ENCODE results near the gene MRPS18B. TPM values are rescaled to one million over a fixed set of nuclear protein-coding genes. Genes with fewer than 3 reads are reported as not detected.

Gene MRPS18B
- total and polyA plus RNA-seq, 2 of the 4 experiments (the other 2 are of a cell fraction), result 51.2 to 82.3 TPM

- ChIA-PET POLR2A (ENCODE audit: unreplicated experiment) (interaction anchor here (0.6 kb wide), 1 partner anchor 10 kb away, joined by 3 read pairs; no protein-coding TSS in a partner anchor), CTCF (no interaction called here)
- DNase-seq (no peak), ATAC-seq (ENCODE audit: low read depth) (no peak)
- no peak overlapping the region for H3K9ac ChIP-seq (ENCODE audit: low read depth, low read length)
- H2BK15ac ChIP-seq (ENCODE audit: low read depth, low read length), result no peak overlapping the region
- H4K91ac ChIP-seq (ENCODE audit: insufficient read depth, low read depth, low read length), result no peak overlapping the region
- in situ Hi-C loops (cut with MboI; ENCODE audit: low sequenced_read_pairs) (no loop called here), intact Hi-C loops (cut with micrococcal nuclease) (no loop called here), dilution Hi-C loops (cut with HindIII; ENCODE audit: low sequenced_read_pairs, unreplicated experiment) (no loop called here)
- H3K4me3 ChIP-seq (ENCODE audit: insufficient read depth, low read depth, low read length), result no peak overlapping the region
- no peak overlapping the region for H2BK120ac ChIP-seq (ENCODE audit: low read depth, low read length)
- no peak overlapping the region for H3K23ac ChIP-seq (ENCODE audit: low read depth, low read length)
- H2AFZ ChIP-seq (replicated peaks; ENCODE audit: low read length, poor library complexity), result no peak overlapping the region
- BruUV-seq (replicated peaks), result no TSS peak
- H3K14ac ChIP-seq (replicated peaks; ENCODE audit: low read depth, low read length), result no peak overlapping the region
- H4K5ac ChIP-seq (ENCODE audit: low read depth, low read length), result no peak overlapping the region
- H3K56ac ChIP-seq (ENCODE audit: extremely low read depth, insufficient read depth, low read length), result no peak overlapping the region
- H3K9me3 ChIP-seq (ENCODE audit: control insufficient read depth, insufficient read depth, low read length), result no peaks in the 10 kb centered on the region
- H3K27ac ChIP-seq (ENCODE audit: insufficient read depth, low read length), result no peak overlapping the region
- no peaks in the 10 kb centered on the region for H3K4me1 ChIP-seq (ENCODE audit: control insufficient read depth, insufficient read depth, low read length)
- peaks cover 12 to 45% of the 10 kb centered on the region in 2 experiments; a peak in 3 of 4 replicates for H3K79me1 ChIP-seq (ENCODE audit: low read depth in 1 of 2, low read length in 2 of 2)
- no peaks in the 10 kb centered on the region for H3K27me3 ChIP-seq (ENCODE audit: control insufficient read depth, insufficient read depth, low read length)
- peaks cover 59% of the 10 kb centered on the region for H4K20me1 ChIP-seq (ENCODE audit: insufficient read depth, low read length)
- H2BK20ac ChIP-seq (ENCODE audit: low read depth, low read length), result no peak overlapping the region
- WGBS, 2 experiments (ENCODE audit: extremely low coverage in 2 of 2, insufficient read length in 1 of 2), result 96% methylated on average over 4 of the region's 13 CpGs; no CpG with 5 or more reads in 1 of the 2 experiments
- H4K8ac ChIP-seq (ENCODE audit: low read depth in 2 of 2, low read length in 2 of 2), result no peak overlapping the region
- H3K36me3 ChIP-seq (ENCODE audit: control insufficient read depth, insufficient read depth, low read length), result peaks cover 76% of the 10 kb centered on the region
- no peak overlapping the region for H2AK5ac ChIP-seq (ENCODE audit: low read depth, low read length)
- no peak overlapping the region for H2BK5ac ChIP-seq (ENCODE audit: low read depth, low read length, poor library complexity, severe bottlenecking)
- H3K18ac ChIP-seq (ENCODE audit: low read depth, low read length), result no peak overlapping the region
- H3K4ac ChIP-seq (ENCODE audit: low read depth, low read length), result no peak overlapping the region
- TF ChIP-seq POLR2A (IDR thresholded peaks at IDR 0.05; ENCODE audit: low read depth, low read length), result no peak
- TF ChIP-seq MXI1 (IDR thresholded peaks at IDR 0.05; ENCODE audit: borderline replicate concordance, low read depth, low read length), result no peak
- TF ChIP-seq FOS (IDR thresholded peaks at IDR 0.05; ENCODE audit: low read depth, low read length), result no peak
- no peak for TF ChIP-seq SMC3 (IDR thresholded peaks at IDR 0.05; ENCODE audit: low read depth, low read length)
- TF ChIP-seq CEBPB (IDR thresholded peaks at IDR 0.05; ENCODE audit: low read depth, low read length), result no peak
- TF ChIP-seq NFE2L2 (IDR thresholded peaks at IDR 0.05; ENCODE audit: low read depth, low read length), result no peak
- no peak for TF ChIP-seq MAFK (IDR thresholded peaks at IDR 0.05; ENCODE audit: low read depth, low read length)
- TF ChIP-seq USF2 (IDR thresholded peaks at IDR 0.05; ENCODE audit: low read depth, low read length), result no peak
- TF ChIP-seq MAZ (IDR thresholded peaks at IDR 0.05; ENCODE audit: borderline replicate concordance, low read depth, low read length), result no peak
- no peak for TF ChIP-seq BHLHE40 (IDR thresholded peaks at IDR 0.05; ENCODE audit: low read depth, low read length)
- no peak for TF ChIP-seq RFX5 (IDR thresholded peaks at IDR 0.05; ENCODE audit: low read depth, low read length)
- no peak for TF ChIP-seq CHD1 (IDR thresholded peaks at IDR 0.05; ENCODE audit: low read depth, low read length)
- no peak for TF ChIP-seq RCOR1 (IDR thresholded peaks at IDR 0.05; ENCODE audit: insufficient replicate concordance, low read length)
- no peak for TF ChIP-seq ELK1 (IDR thresholded peaks at IDR 0.05; ENCODE audit: borderline replicate concordance, low read depth, low read length)
- no peak overlapping the region for H2AK9ac ChIP-seq (replicated peaks; ENCODE audit: low read depth, low read length, poor library complexity)
- no peak overlapping the region for H3K4me2 ChIP-seq (ENCODE audit: low read depth, low read length)
- H3K9me1 ChIP-seq (ENCODE audit: insufficient read depth, low read length), result 0 out of 2 replicates have a peak, but pooled peaks cover 5% of the 10 kb centered on the region
Observed at GRCh38 chr6:30603961-30604360, 13.7 kb upstream of the MRPS18B start.

All from IMR-90 (cell line).